GM19240 (cell line): ENCODE data around the gene CYFIP2.

Source experiments
- DNase-seq: peaks from one replicate; pipeline ENCODE4 v3.0.0; 2011; ENCODE audit warnings: low spot score; ENCODE audit not compliant: insufficient read length

The CYFIP2 gene

DNA sequence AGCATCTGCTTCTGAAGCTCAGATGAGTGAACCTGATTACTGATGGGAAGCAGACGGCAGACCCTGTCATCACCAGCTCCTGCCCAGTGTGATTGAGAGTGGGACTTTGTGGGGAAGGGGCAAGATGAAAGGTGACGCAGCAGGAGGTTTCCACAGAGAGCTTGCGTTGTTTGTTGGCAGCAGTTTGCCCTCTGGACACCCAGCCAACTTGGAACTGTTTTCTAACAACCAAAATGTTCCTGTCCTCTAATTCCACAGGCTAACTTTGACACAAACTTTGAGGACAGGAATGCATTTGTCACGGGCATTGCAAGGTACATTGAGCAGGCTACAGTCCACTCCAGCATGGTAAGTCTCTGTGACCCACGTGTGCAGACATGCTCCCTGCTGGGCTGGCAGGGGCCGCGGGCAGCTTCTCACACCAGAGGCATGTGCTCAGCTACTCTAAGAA lies 20.9 kb downstream of the CYFIP2 start:
- DNase-seq = no peak

DNA sequence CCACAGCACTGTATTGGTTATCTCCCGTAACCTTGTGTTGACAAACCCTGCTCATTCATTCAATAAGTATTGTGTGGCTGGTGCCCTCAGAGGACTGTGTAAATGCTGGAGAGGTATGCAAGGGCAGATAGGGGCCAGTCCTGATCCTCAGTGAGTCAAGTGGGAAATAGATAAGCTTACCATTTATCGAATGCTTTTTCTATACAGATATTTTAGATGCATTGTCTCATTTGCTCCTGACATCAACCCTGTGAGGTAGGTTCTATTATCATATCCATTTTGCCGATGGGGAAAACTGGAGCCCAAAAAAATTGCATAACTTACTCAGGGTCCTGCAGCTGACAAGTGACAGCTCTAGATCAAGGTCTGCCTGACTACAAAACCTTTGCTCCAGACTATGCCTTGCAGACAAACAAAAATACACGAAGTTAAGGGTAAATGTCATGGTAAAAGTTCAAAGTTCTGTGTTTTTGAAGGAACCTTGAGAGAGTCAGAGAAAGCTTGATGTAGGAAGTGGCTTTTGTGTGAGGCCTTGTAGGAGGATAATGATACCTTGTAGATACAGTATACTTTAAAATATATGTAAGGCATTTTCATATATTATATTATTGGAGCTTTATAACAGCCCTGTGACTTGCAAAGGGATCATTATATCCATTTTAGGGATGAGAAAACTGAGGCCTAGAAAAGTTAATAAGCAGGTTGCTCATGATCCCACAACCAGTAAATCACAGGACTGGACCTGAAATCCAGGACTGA lies 22.7 kb downstream of the CYFIP2 start:
- DNase-seq = no peak

DNA sequence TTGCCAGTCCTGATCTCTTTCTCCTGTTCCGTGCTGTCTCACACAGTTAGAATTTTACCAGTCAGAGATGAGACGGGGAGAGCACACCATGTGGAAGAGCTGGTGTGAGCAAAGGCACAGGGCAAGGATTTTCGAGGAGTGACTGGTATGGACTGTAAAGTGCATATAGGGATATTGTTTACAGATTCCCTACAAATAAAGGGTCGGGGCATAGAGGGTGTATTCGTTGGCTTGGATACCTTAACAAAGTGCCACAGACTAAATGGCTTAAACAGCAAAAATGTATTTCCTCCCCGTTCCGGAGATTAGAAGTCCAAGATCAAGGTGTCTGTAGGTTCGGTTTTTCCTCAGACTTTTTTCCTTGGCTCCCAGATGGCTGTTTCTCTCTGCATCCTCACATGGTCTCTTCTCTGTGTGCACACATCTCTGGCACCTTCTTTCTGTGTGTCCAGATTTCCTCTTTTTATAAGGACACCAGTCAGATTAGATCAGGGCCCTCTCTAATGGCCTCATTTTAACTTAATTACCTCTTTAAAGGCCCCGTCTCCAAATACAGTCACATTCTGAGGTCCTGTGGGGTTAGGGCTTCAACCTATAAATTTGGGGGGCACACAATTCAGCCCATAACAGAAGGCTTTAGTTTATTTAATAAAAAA lies 23.4 kb downstream of the CYFIP2 start:
- DNase-seq = no peak

DNA sequence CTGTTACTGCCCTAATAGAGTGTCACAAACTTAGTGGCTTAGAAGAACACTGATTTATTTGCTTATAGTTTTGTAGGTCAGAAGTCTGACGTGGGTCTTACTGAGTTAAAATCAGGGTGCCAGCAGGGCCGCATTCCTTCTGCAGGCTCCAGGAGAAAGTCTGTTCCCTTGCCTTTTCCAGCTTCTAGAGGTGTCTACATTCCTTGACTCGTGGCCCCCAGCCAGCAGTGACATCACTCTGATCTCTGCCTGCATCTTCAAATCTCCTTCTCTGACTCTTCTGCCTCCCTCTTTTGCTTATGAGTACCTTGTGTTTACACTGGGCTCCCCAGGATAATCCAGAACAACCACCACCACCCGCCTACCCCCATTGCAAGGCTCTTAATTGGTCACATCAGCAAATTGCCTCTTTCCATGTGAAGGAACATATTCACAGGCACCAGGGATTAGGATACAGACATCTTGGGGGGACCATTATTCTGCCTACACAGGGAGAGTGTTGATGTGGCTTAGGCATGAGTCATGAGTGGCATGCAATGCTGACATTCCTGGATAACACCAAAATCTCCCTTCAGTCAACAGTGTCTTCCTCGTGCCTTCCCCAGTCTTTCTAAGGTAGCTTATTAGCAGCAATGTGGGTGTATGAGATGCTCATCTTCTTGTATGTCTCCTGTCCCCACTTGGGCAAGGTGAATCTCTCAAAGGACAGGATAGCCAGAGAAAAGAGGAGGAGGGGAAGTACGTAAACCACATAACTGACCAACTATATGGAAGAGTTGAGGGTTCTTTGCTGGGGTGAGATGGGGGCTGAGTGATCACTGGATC lies 24.4 kb downstream of the CYFIP2 start:
- no peak for DNase-seq

DNA sequence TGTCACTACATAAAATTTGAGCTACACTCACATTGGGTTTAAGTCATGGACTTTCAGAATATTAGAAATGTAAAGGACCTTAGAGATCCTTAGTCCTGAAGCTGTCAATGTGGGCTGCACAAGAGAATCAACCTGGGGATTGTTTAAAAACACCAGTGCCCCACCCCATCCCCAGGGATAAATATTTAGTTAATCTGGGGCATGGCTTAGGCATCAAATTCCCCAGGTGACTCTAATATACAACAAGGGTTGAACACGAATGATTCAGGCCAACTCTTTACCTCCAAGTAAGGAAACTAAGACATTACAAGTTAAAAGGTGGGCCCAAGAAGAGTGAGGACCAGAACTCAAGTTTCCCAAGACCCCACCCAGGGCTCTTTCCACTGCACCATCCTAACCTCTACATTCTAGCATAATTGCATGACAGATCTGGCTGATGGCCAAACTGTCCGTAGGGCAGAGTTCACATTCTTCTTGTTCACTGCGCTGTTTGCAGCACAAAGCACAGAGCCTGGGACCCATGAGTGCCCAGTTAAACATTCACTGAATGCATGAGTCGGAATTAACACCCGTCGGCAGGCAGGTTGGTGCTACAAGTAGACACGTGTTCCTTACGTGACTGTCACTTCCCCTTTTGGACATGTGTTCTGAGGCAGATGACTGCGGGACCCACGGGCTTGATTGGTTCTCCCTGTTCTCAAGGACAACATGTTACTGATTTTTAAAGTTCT lies 25.2 kb downstream of the CYFIP2 start:
- DNase-seq = no peak

DNA sequence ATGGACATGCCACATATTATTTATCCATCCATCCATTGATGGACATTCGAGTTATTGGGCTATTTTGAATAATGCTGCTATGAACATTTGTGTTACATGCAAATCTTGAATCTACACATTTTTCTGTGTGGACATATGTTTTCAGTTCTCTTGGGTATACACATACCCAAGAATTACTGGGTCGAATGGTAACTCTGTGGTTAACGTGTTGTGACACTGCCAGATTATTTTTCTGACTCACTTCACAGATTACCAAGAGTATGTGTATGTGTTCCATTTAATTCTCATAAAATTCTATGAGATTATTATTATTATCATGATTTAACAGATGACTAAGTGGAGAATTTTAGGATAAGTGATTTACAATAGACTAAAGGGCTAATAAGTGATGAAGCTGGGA lies 26.7 kb downstream of the CYFIP2 start:
- DNase-seq = no peak

DNA sequence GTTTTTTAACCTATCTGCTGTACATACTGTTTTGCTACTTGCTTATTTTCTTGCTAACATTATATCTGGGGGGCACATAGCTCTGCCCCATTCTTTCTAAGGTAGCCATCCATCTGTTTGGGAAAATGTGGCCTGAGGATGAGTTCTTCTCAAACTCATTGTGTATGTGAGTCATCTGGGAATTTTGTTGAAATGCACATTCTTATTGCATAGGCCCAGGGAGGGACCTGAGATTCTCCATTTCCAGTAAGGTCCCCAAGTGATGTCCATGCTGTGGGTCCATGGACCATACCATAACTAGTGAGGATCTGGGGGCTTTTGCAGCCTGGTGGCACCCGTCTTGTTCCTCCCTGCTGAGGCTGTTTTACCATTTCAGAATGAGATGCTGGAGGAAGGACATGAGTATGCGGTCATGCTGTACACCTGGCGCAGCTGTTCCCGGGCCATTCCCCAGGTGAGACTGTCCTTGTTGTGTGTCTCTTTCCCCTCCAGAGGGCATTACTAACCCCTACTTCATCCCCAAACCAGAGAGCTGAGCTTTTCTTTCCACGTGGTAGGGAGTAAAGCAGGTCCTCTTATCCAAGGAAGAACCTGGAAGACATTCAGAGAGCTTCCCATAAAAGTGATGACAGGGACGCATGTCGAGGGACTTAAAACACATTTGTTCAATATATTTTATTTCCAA lies 28.6 kb downstream of the CYFIP2 start:
- no peak for DNase-seq

DNA sequence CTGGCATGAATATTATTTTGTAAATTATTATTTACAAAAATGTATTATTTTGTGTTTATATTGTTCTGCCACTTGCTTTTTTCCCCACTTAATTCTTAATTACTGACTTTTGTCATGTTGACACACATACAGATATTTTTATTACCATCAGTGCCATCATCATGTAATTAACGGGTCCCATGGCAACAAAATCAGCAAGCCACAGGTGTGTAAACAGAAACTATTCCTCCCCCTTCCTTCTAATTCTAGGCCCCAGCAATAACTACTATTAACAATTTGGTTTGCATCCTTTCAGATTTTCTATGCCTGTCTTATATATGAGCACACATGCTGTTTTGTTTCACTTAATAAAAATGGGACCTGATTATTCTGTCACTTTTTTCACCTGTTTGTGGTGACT lies 29.3 kb downstream of the CYFIP2 start:
- no peak for DNase-seq

DNA sequence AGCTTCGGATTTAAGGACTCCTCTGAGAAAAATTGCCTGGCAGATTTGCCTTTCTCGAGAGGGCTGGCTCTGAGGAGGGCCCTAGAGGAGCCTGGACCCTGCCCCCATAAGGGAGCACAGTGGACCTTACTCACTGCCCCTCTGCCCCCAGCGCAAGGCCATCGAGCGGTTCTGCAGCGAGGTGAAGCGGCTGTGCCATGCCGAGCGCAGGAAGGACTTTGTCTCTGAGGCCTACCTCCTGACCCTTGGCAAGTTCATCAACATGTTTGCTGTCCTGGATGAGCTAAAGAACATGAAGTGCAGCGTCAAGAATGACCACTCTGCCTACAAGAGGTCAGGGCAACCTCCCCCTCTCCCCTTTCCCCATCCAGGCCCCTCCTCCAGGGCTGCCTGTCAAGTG lies 34.6 kb downstream of the CYFIP2 start:
- DNase-seq = no peak

DNA sequence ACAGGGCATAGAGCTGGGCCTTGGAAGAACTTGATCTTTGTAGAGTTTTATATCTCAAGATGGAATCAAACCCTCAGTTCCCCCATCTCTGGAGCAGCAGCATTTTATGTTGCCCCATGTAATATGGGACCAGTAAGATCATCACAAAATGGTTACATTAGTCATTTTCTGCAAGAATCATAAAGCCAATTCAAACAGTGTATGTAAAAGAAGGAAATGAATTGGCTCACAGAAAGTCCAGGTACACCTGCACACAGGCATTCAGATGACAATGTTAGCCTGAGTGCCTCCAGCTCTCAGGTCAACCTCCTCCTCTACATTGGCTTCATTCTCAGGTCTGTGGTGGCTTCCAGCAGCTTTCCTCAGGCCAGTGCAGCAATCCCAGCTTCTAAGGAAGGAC lies 35.1 kb downstream of the CYFIP2 start:
- DNase-seq = no peak

DNA sequence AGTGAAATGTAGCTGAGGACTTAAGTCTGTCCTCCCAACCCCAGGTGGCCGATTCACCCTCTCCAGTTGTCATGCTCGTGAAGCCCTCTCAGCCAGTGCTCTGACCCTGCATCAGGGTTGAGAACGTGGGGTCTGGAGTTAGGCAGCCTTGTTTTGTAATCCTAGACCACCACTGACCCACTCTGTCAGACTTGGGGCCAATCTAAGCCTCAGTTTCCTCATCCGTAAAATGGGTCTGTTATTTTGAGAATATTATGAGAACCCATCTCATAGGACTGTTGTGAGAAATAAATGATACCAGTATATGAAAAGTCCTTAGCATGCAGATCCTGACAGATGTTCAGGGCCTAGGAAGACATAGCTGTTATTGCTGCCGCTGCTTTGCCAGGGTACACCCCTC lies 37.1 kb downstream of the CYFIP2 start:
- no peak for DNase-seq

DNA sequence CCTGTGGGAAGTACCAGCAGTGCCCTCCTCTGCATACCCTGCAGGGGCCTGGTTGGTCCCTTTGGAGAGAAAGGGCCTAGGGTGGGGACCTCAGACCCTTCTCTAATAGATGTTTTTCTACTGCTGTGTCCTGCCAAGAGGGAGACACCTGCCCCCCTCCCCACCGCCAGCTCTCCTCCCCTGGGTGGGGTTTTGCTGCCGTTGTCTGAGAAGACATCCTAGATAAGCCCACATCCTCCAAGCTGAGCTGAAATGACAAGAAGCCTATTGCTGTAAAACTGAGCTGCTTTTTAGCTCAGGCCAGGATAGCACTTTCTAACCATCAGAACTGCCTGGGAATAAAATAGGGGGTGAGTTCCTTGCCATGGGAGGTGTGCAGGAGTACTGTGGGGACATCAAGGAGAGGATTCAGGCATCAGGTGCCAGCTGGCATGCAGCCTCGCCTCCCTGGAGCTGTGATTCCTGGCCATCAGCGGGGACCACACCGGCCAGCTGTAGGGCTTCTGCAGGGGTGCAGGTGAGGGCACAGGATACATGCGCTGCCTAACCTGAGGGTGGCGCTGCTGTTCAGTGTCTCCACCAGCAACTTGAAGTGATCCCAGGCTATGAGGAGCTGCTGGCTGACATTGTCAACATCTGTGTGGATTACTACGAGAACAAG lies 37.9 kb downstream of the CYFIP2 start:
- DNase-seq = no peak

DNA sequence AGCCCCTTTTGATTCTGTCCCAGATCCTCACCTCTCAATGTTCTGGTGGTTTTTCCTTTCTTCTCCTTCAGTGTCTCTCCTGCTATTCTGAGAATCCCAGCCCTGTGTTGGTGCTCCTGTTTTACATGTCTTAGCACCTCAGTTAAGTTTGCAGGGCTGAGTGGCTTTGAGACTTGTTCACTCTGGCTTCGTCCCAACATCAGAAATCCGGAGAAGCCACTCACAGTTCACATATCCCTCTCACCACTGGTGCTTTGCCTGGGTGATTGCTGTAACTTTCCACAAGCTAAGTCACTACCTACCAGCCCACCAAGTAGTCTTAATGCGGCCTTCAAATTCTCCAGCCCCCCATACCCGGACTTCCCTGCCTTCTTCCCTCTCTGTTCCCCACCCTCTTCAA lies 40.2 kb downstream of the CYFIP2 start:
- DNase-seq = no peak

DNA sequence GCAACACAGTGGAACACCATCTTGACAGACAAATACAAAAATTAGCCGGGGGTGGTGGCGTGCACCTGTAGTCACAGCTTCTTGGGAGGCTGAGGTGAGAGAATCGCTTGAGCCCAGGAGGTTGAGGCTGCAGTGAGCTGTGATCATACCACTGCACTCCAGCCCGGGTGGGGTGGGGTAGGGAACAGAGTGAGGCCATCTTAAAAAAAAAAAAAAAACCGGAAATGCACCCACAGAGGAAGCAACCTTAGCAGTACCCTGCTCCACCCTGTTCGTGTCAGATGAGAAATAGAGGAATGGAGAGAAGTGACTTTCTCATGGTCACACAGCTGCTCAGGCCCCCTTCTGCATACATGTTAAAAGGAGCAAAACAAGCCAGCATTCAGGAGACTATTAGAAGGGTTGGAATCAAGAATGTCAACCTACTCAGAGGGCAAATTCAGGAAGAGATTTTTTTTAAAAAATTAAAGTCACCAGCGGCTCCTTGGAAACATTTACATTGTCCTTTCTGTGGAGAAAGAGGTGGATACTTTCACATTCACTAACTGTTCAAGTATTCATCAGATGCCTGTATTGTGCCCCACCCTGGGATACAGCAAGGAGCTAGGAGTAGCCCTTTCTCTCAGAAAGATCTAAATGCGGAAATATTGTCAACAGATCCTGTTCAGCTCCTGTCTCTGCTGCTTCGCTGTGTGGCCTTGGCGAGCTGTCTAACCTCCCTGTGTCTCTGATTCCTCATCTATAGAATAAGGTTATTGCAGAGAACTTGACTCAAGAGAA lies 41.0 kb downstream of the CYFIP2 start:
- no peak for DNase-seq

DNA sequence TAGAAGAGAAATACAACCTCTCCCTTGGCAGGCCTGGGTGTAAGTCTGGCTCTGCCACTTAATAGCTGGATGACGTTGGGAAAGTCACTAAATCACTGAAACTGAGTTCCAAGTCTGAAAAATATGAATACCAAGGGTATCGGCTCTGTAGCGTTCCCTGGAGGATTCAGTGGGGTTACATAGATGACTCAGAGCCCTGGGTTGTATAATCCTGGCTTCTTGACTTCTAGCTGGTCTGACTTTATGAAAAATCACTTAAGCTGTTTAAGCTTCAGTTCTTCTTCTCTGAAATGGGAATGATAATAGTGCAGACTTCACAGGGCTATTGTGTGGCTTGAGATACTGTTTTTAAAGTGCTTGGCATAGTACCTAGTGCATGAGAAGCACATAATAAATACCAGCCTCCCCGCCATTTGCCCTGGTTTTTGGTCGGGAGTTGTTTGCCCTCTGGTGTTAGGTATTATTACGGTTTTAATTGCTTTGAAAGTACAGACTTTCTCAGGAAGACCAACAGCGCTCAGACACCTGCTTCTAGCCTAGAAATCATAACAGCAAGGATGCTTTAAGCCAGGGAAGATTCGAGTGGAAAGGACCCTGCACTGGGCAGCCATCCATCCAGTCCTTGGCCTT lies 43.0 kb downstream of the CYFIP2 start:
- DNase-seq = no peak

DNA sequence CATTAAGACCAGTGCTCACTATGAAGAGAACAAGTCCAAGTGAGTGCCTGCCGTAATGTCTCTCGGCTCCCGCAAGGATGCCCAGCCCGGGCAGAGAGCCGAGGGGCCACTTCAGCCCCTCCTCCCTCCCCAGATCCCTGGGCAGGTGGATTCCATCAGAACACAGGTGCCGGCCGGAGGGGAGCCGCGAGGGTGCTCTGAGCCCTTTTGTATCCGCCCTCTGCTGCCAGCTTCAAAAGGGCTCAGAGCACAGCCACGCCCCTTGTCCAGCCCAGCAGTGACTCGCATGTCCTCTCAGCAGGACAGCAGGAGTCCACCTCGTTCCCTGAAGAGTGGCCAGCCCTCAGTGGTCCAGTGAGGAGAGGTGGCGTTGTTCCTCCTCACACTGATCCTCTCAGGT lies 43.9 kb downstream of the CYFIP2 start:
- DNase-seq = no peak

DNA sequence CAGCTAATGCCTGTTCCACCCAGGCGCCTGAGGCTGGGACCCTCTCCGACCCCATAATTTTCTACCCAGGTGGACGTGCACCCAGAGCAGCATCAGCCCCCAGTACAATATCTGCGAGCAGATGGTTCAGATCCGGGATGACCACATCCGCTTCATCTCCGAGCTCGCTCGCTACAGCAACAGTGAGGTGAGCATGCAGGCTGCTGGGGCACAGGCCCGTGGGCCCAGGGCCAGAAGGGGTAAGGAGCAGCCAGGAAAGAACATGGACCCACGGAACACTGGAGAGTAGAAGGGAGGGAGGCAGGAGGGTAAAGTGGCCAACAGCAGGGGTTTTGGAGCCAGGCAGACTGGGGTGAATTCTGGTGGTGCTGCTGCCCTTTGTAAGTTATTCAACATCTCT lies 45.7 kb downstream of the CYFIP2 start:
- DNase-seq = no peak

DNA sequence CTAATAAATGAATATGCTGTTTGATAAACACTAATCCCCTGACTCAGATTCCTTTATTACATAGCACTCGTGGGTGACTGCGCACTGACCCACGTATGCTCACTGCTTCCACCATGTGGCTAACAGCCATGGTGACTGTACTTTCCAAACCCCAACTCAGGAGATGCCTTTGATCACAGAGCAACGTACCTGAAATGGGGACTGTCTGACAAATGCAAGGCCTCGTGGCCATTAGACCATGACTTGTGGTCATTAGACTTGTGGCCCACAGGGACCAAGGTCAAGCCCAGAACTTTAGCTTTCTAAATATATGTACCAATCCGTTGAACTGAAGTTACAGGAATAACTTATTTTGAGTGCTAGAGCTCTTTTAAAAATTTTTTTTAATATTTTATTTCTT lies 46.6 kb downstream of the CYFIP2 start:
- DNase-seq = peak; percentile 77

DNA sequence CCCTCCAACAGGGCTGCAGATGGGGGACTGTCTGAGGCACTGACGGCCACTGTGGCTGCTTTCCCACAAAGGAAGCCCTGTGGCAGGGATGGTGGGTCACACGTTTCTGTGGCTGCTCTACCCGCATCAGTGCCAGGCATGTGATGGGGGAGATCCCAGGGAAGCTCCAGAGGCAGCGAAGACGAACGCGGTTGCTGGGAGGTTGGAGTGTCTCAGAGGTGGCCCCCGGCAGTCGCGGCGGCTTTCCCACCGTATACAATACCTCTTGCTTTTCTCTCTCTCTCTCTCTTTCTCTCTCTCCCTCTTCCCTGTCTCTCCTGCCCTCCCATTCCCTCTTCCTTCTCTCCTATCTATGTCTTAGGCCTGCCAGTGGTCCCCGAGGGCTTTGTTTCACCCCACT lies 56.7 kb downstream of the CYFIP2 start:
- DNase-seq = no peak
